NOMO-1 treated with DMSO at 0.1 percent for 48 hours (cell line): ENCODE data around the gene ASTL.

Experiments used
- DNase-seq: peaks from one replicate; lab custom pipeline; 2025; ENCODE audit not compliant: unreplicated experiment; lab: John Stamatoyannopoulos, UW

Gene ASTL

DNA sequence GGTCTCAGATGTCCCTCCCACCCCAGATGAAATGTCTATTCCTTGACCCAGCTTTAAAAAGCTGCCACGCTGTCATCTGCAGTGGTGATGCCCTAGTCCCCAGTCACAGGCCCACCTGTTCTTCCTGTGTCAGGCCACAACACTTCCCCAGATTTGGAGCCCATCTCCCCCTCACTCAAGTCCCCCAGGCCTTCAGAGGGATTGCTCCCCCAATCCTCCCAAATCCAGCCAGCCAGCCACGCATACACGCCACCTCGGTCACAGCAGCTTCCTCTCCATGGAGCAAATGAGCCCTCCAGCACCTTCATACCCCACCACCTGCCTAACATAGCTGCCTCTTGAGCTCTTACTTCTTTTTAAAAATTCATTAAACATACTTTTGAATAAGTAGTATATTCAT is 7.8 kb downstream of the ASTL start:
- no peak for DNase-seq

DNA sequence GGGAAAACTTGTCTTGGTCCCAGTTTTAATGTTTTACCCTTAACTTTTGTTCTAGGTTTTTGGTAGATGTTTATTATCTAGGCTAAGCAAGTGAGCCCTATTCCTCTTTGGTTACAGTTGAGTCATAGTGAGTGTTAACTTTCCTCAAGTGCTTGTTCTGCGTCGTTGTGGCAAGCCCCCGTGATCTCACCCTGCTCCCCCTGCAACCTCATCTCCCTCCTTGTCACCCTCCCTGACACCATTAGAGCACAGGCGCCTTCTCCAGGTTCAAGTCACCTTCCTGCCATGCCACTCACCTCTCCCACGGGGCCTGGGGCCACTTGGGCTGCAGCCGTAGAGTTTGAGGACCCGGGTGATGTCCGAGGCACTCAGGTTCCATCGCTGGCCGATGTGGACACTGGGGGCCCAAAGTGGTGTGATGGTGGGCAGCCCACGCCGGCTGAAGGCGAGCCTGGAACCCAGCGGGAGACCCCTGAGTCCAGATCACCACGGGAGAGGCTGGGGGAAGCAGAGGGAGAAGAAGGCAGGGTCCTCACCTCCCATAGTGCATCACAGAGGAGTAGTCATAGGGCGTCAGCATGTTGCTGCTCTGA is 8.7 kb downstream of the ASTL start:
- no peak for DNase-seq

DNA sequence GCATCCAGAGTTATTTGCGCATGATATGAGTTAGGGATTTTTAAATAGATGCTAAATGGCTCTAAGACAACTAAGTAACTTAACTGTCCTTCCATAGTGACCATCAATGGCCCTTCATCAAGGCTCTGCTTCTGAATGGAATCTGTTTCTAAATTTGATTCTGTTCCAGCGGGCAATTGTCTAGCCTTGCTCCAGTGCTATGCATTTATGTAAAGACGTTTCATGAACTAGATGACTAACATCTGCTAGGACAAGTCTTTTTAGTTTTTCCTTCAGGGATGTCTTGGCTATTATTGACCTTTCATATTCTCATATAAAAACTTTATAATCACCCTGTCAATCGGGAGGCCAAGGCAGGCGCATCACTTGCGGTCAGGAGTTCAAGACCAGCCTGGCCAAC is 9.8 kb downstream of the ASTL start:
- no peak for DNase-seq

DNA sequence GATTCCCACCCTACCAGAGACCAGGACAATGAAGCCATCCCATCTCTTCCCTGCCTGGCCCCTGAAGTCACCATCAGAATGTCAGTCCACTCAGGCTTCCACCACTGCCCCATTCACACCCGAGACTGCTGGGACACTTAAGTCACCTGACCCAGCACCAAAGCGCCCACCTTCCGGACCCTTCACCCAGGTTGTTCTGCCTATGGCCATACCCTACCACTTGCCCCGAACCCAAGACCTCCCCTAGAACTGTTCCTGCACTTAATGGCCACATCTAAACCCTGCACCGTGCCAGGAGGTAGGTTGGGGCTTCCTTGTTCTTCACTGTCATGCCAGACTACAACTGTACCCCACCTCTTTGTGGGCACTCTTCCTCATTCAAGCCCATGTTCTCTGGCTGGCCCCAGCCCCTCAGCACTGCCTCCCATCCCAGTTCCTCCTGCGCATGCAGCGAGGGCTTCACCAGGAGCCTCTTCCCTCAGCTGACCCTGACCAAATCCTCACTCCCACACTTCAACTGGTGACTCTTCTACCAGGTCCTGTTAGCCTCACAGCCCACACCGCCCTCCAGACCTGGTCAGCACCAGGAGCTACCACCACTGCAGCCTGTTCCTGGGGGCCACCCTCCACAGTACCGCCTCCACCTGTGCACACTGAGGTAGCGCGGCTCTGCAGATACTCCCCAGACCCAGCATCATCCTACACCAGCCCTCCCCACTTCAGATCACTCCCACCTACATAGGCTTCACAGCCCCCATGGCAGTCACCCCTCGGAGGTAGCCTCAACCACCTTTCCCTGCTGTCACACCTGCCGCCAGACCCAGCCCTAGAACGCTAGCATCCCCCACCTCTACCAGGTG is 13.7 kb downstream of the ASTL start:
- no peak for DNase-seq

DNA sequence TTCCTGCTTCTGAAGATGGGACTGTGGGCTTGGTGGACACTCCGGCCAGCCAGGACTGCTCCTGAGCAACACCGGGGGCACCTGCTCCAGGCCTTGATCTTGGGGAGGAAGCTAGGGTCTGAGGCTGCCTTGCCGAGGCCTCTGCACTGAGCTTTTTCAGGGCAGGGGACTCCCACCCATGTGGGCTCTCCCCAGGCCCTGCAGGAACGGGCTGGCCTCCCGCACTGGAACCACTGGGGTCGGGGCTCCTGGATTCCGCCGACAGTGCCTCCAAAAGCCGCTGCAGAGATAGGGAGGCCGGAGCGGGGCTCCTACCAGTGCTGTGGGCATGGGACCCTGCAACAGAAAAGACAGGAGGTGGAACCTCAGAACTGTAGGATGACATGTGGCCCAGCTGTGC is 14.4 kb downstream of the ASTL start:
- DNase-seq: no peak

DNA sequence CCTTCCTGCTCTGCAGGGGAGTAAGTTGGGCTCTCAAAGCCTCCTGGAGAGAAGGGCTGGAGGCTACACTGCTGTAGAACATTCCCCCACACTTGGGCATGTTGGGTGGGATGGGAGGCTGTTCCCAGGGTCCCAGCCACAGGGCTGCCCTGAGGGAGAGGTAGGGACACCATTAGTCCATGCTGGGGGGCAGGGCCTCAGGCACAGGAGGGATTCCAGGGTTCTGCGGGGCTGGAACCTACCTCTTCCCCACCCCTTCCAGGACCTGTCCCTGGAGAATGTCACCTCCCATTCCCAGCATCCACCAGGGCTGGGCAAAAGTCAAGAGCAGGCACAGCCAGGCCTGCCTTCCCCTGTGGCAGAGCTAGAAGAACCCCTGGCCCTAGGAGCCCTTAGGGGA is 15.0 kb downstream of the ASTL start:
- no peak for DNase-seq

DNA sequence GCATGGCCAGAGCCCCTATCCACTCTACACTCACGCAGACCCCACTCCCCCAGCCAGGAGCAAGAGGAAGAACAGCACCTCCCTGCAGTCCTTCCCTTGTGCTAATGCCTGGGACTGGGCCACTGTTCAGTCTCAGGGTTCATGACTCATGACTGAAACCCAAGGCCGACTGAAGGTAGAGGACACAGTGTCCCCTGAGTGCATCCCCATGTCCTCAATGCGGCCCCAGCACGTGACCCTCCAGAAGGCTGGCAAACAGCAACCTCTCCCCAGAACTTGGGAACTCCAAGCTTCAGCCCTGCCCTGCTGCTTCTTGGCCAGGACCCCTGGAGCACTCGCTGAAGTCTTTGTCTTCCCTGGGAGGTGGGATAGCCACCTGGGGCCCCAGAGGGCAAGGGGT is 15.9 kb downstream of the ASTL start:
- DNase-seq: no peak

DNA sequence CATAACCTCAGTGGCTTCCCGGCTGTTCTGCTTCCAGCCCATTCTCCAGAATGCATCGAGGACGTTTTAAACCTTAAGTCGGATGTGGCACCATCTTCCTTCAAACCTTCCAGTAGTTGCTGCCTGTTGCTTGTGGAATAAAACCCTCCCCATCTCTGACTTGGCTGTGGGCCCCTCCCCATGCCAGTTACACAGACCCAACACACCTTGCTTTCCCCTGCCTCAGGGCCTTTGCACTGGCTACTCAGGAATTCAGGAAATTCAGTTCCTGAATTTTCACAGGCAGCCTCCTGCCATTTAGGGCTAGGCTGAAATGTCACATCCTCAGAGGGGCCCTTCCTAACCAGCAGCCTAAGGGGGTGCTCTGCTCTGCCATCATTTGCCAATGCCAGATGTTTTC is 16.9 kb downstream of the ASTL start:
- no peak for DNase-seq

DNA sequence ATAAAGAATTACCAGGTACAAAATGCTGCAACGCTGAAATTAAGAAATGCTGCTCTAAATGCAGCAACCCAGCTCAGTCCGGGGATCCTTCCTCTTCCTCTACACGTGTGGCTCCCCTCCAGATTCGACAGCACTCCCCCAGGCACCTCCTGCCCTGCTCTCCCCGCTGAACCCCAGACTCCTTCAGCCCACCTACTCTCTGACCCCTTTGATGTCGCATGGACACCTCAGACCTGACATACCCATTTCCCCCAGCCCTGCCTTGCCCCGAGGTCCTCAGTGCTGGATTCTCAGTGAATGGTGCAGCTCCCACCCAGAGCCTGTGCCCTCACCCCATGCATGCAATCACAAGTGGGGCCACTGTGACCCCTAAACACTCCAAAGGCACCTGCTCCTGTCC is 17.3 kb downstream of the ASTL start:
- no peak for DNase-seq

DNA sequence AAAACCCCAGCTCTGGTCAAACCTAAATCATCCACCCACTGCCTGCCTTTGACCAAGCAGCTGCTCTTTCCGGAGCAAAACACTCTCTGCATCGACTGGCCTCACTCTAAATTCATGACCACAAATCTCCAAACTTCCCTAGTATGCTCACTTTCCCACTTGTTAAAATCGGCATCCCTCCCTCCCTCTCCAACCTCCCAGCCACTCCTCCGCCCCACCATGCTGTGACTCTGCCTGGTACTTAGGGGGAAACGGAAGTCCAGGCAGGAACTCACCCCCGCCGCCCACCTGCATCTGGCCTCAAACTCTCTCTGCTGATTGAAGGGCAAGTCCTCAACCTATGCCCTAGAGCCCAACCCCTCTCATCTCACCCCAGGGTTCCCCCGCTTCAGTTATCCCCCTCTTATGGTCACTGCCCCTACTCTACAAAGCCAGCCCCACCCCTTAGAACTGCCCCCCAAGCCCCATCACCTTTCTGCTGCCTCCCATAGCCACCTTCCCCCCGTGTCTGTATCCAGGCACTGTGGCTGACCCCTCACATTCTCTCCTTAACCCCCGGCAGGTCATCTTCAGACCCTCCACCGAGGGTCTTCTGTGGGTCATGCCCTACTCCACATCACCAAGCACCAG is 18.1 kb downstream of the ASTL start:
- no peak for DNase-seq

DNA sequence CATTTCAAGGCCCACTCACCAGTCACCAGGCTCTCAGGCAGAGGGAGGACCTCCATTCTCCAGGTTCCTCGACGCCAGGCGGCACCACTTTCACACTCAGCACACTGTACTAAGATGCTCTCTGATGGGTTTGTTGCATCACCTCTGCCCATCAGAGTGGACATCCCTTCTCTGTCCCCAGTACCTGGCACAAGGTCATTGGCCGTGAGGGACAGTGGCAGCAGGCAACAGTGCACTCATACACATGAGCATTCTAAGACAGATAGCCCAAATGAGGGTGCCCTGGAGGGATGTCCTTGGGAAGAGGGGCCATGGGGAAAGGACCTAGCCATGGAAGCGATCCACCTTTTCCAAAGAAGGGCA is 18.9 kb downstream of the ASTL start:
- no peak for DNase-seq

DNA sequence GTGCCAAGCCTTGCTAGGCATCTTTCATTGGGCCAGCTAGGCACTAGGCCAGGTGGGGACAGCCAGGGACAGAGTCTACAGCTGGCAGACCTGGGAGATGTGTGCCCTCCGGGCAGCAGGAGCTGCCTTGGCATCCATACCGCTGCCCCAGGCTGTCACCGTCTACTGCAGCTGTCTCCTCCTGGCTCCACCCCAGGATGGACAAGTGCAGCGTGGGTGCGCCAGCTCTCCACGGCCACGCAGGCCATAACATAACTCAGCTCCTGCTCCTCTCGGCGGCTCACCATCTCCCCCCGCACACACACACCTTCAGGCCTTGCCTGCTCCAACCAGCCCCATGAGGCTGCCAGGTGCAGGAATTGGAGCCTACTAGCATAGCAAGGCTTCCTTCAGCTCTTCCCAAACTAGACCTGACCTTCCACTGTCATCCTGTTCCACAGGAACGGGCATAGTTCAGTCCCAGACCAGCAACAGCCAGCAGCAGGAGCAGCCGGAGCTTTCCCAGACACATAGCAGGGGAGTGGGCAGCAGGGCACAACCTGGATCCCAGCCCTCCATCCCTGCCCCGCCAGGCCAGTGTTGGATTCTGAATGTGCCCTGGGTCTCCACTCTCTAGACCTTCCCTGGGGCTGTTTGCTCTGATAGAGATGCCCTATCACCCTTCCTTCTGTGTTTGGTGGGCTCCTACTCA is 19.5 kb downstream of the ASTL start:
- no peak for DNase-seq

DNA sequence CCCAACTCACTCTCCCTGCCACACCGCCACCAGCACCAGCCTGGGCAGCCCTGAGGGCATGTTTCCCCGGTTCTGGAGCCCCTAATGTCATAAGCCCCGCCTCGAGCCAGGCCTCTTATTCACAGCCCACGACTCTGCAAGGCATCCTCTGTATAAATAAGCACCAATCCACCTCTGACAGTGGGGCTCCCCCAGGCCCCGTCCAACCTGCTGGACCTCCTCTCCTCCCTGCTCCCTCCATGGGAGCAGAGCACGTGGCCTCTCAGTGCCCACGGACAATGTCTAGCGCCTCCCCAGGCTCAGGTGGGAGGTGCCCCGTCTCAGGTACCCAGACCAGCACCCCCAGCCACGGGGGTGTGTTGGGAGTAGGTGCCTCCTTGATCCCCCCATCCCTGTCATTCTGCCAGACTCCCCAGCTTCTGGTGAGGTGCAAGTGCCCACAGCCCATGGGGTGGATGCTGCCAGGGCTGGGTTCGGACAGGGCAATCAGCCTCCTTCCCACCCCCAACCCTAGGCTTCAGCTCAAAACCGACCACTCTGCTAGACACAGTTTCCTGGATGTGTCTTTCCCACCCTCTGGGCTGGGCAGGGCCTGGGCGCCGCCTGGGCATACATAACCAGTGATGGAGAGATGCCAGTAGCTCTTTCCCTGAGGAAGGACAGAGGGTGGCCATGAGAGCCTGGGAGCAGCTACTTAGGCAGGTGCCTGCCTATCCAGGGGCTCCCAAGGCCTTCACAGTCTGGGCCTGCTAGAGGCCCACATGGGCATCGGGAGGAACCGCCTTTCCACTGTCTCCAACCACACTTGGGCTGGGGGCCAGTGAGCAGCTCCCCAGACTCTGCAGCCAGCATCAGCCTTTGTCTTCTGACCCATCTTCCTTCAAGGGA is 20.4 kb downstream of the ASTL start:
- DNase-seq: no peak

DNA sequence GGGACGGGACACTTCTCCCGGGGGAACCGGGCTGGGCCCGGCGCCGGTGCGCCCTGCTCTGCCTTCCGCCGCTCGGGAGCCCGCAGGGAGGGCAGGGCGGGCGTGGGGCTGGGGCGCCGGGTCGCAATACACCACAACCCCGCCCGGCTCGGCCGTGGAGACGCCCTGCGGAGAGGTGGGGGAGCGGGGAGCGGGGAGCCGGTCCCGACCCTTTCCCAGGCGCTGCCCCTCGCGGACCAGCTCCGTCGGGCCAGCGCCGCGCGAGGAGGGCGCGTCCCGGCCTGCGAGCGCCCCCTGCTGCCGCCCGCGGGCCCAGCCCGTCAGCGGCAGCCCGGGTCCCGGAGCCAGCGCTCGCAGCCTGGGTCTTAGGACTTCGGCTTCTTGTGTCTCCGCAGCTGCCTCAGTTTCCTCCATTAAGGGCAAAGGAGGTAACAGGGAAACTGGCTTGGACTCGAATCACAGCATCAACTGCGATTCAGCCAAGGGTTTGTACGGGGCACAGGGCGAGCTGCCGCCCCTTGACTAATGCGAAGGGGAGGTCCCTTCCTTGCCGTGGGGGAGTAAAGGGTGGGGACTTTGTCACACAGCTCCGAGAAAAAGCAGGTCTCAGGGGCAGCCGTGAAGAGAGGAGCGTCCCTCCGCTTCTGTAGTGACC is 21.3 kb downstream of the ASTL start:
- DNase-seq: peak; percentile 30

DNA sequence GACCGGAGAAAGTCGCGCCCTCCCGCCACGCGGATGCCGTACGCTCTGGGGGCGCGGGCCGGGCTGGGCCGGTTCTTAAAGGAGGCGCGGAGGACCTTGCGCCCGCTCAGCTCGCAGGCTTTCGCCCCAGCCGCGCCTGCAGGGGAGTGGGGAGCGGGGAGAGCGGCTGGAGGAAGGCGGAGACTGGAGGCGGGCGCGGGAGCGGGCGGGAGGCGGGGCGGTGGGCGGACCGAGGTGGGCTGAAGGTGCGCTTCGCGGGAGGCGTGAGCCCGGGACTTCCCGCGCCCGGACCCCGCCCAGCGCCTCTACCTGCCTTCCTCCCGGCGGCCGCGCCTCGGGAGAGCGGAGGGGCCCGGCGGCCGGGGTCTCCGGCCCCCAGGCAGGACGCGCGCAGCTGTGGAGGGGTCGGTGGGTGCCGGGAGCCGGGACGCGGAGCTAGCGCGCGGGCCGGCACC is 21.9 kb downstream of the ASTL start, which contains the start of gene ADRA2B:
ADRA2B (minus strand) TSS at position 148 of the 455 bp plus-strand sequence. CDS start 422 bp downstream, outside the sequence.
- peak; percentile 30 for DNase-seq

DNA sequence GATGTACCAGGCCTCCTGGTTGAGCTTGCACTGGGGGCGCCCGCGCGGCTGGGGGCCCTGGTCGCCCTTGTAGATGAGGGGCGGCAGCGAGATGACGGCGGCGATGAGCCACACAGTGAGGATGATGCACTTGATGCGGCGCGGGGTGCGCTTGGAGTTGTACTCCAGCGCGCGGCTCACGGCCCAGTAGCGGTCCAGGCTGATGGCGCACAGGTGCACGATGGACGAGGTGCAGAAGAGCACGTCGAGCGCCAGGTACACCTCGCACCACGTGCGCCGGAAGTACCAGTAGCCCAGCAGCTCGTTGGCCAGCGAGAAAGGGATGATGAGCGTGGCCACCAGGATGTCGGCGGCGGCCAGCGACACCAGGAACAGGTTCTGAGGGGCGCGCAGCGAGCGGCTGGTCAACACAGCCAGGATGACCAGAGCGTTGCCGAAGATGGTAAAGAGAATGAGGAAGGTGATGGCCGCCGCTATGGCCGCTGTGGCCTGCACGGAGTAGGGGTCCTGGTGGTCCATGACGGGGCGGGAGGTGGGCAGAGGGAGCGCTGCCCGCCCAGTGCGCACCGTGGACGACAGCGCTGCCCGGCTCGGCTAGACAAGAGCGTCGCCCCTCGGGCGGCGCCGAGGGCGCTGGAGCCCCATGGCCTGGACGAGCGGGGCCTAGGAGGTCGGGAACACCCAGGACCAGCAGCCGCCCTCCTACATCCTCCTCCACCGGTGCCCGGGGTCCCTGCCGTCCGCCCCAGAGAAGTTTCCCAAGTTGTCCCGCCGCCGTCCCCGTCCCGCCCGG is 22.5 kb downstream of the ASTL start:
- no peak for DNase-seq

DNA sequence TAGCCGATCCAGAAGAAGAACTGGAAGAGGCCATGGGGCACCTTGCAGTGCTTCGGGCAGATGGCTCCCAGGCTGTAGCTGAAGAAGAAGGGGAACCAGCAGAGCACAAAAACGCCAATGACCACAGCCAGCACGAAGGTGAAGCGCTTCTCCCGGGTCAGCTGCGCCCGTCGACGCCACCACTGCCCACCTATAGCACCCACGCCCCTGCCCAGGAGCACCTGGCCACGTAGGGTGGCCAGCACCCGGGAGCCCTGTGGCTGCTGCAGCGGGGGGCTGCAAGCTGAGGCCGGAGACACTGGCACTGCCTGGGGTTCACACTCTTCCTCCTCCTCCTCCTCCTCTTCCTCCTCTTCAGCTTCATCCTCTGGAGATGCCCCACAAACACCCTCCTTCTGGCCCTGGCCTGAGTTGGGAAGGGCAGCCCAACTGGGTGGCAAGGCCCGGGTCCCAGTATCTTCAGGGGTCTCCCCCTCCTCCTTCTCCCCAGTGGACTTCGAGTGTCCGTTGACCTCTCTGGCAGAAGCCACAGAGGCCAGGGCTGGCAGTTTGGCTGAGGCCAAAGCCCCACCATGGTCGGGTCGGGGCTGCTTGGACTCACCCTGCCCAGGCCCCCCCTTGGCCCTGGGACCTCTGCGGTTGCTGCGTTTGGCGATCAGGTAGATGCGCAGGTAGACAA is 23.3 kb downstream of the ASTL start:
- no peak for DNase-seq

DNA sequence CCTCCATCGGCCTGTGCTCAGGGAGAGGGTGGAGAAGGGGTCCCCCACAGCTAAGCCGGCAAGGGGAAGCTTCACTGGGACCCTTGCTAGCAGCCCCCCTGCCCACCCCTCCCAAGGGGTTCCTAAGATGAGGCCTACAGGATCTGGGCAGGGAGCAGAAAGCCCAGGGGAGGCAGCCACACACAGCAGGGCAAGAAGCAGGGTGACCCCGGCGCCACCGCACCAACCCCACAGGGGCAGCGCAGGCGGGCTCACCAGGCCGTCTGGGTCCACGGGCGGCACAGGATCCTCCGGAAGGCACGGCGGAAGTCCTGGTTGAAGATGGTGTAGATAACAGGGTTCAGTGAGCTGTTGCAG is 23.8 kb downstream of the ASTL start:
- DNase-seq: no peak

DNA sequence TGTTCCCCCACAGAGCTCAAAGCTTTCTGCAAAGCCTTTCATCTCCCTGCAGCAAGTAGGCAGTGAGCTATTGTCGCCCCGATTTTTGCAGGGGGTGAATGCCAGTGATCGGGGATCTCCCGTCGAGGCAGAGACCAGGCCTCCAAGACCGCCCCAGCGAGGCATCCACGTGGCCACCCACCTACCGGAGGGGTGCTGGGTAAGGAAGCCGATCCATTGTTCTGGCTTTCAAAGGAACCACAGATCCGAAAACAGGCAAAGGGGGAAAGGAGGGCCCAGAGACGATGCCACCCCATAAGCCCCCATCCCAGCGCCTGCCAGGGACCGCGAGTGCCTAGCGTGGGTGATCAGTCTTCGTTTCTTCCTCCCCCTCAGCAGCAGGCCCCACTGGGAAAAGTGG is 24.4 kb downstream of the ASTL start:
- DNase-seq: no peak
